SKM-1 (cell line): ENCODE measurements around the gene ANKRD55.
"Not testable (repeated sequence)": the region's sequence is repeated elsewhere in the genome, so short reads cannot be mapped to it uniquely, and the experiment has no call there.

Source experiments
- DNase-seq: peaks from one replicate; lab custom pipeline; 2025; ENCODE audit not compliant: unreplicated experiment; lab: John Stamatoyannopoulos, UW

The ANKRD55 gene

DNA sequence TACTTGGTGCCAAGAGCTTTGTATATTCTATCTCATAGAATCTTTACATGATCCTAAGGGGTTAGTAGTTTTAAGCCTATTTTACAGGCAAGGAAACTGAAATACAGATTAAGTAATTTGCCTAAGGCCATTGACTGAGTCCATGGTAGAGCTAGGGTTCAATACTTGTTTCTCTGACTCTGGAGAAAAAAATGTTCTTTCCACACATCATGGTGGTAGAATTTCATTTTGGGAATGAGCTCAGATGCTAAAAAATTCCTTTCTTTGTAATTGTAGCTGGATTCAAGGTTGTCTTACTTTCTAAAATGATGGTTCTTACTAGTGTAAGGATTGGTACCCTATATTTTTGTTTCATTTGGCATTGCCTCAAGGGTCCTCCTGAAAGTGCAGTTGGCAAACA is 86.0 kb downstream of the ANKRD55 start:
- no peak for DNase-seq

DNA sequence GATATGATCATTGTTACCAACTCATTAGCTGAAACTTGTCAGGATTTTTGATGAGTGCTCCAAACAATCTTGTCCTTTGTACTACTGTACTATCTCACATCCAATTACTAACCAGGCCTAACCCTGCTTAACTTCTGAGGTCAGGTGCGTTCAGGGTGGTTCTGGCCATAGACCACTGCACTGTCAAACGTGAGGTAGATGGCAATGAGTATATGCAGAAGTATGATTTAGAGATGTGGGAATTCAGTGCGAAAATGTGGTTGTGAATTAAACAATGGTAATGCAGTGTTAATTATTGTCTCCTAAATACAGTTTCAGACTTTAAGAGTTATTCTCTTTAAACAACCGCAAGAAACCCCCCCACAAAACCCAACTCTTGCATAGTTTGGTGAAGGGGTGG is 86.5 kb downstream of the ANKRD55 start:
- no peak for DNase-seq

DNA sequence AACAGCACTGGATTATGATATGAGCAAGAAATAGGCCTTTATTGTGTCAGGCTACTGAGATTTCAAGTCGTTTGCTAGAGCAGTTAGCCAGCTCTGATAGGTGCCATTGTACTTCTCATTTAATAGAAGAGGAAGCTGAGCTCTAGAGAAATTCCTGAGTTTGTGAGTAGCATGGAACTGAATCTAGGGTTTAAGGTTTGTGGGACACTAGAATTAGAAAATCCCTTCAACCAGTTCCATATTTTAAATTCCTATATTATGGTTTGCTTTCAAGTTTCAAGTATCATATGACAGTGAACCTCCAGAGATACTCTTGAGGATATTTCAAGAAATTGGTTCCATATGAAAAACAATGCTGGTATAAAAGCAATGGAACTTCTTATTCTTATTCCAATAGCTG is 87.6 kb downstream of the ANKRD55 start:
- peak; percentile 16 for DNase-seq

DNA sequence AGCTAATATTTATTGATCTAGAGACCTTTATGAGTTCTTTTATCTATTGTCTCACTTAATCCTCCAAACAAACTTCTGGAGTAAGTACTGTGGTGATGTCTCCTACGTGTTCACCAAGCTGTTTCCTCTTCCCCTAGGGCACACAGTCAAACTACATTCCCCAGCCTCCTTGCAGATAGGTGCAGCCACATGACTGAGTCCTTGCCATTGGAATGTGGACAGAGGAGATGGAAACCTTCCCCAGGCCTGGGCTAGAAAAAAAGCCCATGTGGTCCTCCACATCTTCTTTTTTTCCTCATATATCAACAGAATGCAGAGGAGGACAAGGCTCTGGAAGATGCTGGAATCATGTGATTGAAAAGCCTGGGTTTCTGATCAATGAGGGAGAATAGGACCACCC is 88.0 kb downstream of the ANKRD55 start:
- DNase-seq, result no peak

DNA sequence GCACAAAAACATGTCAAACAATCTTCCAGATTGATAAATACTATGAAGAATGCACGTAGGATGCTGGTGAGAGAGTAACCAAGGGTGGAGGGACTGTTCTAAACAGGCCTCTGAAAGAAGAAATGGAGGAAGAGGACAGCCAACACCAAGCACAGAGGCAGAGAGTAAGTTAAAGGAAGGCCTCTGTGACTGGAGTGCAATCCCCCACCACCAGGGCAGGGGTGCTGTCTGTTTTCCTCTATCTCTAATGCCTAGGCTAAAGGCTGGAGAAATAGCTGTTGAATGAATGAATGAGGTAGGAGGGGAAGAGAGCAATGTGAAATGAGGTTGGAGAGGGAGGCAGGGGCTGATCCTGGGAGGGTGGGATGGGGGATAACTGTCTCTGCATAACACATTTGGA is 88.9 kb downstream of the ANKRD55 start:
- no peak for DNase-seq

DNA sequence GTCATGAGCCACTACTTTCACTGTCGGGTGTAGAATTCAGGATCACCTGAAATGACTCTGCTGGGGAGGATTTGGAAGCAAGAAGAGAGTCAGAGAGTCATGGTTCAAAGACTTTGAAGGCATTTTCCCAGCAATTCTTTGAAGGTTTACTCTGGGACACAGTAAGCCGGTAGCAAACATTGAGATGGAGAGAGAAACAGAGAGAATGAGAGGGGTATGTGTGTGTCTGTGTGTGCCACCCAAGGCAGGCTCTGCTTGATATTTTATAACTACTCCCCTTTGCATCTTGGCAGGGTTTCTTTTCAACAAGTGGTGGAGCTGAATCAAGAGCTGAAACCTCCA is 89.8 kb downstream of the ANKRD55 start:
- no peak for DNase-seq

DNA sequence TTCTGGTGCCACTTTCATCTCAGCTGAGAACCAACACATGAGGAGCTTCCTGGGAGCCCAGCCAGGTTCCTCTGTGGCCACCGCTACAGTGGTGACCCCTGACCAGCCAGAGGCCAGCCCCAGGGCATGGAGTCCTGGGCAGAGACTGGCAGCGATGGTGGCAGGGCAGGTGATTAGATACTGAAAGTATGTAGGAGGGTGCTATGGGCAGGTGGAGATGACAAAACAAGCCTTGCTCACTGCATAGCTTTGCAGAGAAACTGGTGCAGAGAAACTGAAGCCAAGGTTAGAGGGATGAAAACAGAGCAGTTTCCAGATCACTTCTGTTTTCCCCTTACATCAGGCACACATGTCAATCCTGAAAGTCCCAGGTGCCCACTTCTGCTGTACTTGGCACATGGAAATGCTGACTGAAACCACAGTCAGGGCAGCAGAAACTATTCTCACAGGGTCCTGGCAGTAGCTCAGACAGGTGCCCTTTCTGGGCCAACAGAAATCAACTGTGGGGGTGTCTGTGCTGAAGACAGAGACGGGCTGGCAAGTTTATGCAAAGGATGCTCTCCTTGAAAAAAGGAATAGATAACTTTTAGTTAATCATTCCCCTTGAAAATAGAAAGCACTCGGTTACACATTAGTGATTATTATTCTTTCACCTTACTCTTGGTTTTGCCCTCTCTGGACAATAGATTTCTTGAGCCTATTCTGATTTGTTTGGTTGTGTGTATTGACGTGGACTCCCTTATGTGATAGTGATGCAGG is 90.3 kb downstream of the ANKRD55 start:
- no peak for DNase-seq

DNA sequence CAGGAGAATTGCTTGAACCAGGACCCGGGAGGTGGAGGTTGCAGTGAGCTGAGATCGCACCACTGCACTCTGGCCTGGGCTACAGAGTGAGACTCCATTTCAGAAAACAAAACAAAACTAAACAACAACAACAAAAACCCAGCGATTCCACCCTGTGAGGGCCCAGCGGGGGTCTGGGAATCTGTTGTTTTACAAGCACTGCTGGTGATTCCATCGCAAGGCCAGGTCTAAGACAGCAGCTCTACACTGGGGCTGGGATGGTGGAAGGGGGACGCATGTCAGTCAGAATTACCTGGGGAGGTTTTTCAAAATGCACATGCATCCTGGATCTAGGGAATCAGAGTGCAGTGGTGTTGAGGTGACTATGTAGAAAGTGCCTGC is 90.9 kb downstream of the ANKRD55 start:
- DNase-seq, result no peak

DNA sequence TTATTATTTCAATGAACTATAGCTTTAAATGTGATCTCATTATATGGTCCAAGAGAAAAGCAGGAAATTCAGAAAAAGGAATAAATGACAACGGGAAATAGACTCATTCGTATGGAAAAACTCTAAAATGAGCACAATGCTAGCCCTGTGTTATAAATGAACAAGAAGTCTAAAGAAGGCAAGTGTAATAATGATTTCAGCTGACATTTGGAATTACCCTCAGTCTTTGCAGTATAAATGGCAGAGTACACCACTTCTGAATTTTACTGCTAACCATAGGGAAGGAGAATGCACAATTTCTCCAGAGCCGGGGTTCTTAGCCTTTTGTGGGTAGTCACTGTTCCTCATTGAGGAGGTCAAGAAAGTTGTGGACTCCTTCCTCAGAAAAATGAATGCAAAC is 93.1 kb downstream of the ANKRD55 start:
- DNase-seq, result no peak

DNA sequence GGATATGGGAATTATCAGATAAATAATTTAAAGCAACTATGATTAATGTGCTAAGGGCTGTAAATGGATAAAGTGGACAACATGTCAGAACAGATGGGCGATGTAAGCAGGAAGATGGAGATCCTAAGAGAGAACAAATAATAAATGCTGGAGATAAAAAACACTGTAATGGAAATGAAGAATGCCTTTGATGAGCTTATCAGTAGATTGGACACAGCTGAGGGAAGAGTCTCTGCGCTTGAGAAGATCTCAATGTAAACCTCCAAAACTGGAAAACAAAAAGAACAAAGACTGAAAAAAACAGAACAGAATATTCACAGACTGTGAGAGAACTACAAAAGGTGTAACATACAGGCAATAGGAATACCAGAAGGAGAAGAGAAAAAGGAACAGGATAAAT is 102.5 kb downstream of the ANKRD55 start:
- no peak for DNase-seq

DNA sequence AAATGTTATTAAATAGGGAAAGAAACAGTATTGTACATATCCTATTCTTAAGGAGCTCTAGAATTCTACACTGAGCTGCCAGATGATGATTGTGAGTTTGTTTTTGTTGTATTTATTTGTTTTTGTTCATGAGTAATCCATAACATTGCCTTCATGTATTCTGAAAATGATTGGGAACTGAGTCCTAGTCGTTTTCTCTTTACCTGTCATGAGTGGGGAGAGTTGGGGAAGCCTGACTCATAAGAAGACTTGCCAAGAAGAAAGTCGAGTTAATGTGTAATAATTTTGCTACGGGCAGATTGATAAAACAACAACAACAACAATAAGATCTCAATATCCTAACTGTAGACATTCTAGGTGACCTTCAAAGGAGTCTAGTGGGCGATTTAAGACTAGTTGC is 103.8 kb downstream of the ANKRD55 start:
- no peak for DNase-seq

DNA sequence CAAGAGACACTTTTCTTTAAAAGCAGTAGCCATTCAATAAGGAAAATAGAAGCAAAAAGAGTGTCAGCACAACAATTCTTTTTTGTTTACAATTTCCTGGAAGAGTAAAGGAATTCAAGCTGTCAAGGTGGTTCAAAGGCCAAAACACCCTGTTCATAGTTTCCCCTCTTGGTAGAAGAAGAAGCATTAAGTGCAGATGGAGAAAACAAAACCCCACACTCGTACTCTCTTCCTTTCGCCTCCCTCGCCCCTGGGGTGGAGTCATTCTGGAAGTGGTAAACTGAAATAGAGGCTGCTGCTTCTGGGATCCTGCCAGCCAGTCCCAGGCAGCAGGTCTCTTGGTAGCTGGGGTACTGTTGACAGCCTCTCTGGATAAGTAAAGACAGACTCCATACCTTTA is 105.0 kb downstream of the ANKRD55 start:
- DNase-seq, result no peak

DNA sequence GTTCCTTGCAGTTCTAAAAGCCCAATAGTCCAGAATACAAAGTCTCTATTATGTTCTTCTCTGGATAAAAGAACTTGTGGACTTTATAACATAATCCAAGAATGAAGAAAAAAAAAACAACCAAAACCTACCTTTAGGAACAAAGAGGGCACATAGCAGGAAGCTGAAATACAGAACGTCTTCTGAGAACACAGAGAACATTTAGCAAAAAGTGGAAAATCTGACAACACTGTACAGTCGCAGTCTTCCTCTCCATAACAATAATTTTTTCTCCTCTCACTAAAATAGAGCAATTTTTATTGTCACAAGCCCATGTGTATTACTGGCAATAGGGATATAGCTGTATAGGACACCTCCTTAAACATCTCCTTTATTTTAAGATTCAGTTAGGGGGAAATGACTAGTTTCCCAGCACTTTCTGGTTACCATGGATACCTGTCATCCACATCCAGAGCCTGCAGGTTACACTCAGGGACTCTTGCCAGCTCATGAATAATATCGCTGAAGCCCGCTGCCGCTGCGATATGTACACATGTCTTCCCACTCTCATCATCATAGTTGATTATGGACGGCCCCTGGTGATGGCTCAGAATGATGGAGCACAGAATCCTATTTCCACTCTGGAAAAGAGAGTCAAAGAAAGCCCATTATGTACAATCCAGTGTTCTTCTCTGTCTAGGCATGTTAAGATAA is 106.5 kb downstream of the ANKRD55 start:
- DNase-seq, result no peak

DNA sequence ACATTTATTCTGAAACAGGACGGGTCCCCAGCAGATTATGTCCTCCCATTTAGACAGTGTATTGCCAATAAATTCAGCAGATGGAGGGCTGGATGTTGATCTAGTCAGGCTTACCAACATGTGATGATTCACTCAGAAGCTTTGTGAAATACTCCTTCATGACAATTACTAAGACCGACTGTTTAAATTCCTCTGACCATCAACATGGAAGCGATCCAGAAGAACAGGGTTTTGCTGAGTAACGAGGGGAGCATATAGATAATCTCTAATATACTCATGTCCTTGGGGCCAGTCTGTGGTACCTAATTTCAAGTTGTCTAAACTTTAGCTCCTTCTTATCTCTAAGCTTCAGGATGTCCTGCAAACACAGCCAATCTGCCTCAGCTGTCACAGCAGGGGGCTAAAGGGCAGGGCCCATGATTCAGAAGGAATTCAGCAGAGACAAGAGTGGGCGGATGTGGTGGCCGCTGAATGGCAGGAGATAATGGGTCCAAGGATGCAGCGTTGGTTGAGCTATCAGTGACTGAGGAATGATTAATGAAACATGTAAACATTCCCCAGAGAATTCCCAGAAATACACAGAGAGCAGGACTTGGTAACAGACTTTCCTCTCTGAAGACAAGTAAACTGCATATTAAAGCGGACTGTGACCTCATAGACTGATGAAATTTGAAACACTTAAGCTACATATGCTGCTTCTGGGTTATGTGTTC is 109.4 kb downstream of the ANKRD55 start:
- no peak for DNase-seq

DNA sequence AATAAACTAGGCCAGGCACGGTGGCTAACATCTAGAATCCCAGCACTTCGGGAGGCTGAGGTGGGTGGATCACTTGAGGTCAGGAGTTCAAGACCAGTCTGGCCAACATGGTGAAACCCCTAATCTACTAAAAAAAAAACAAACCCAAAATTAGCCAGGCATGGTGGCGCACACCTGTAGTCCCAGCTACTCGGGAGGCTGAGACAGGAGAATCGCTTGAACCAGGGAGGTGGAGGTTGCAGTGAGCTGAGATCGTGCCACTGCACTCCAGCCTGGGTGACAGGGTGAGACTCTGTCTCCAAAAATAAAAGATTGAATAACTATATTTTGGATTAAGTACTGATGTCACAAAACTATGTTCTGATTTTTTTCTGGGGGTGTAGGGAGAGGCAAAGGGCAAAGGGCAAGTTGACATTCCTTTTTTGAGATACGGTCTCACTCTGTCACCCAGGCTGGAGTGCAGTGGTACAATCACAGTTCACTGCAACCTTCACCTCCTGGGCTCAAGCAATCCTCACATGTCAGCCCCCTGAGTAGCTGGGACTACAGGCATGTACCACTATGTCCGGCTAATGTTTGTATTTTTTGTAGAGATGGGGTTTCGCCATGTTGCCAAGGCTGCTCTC is 110.7 kb downstream of the ANKRD55 start:
- DNase-seq, result not testable (repeated sequence)

DNA sequence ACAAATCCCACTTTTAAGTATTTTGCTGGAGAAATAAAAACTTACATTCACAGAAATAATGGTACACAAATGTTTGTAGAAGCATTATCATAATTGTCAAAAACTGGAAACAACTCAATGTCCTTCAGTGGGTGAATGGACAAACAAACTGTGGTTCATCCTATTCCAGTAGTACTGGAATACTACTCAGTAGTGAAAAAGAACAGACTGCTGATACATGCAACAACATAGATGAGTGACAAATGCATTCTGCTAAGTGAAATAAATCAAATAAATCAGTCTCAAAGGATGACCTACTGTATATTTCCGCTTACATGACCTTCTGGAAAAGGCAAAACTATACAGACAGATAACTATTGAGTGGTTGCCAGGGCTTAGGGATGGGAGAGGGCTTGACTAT is 114.1 kb downstream of the ANKRD55 start:
- DNase-seq, result no peak

DNA sequence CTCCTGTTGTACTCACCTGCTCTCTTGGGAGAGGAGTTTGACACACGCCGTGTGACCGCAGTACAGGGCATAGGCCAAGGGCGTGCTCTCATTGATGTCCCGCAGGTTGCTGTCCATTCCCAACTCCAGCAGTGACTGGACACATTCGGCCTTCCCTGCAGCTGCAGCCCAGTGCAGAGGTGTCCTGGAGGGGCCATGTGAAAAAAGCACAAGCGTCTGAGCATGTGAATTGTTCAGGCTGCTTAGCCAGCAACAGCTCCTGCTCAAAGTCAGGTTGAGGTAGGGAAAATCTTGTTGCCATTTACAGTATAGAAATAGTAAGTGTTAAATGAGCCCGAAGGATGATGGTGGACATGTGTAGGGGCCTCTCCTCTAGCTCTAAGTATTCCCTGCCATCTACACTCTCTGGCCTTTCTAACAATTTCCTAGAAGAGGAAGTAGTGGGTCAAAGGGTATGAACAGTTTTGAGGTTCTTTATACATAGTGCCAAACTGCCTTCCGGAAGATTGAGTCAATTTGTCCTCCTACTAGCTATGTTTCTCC is 116.5 kb downstream of the ANKRD55 start:
- no peak for DNase-seq

DNA sequence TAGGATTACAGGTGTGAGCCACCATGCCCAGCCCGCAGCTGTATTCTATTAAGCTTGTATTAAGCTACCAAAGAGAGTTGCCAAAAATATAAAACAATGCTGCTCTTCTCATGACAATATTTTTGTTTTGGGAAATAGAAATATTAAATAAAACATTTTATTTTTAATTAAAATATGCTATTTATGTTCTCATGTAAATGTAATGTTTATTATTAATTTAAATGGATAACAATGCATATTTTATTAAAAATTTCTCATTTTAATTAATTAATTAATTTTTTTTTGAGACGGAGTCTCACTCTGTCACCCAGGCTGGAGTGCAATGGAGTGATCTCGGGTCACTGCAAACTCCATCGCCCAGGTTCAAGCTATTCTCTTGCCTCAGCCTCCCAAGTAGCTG is 117.5 kb downstream of the ANKRD55 start:
- no peak for DNase-seq

DNA sequence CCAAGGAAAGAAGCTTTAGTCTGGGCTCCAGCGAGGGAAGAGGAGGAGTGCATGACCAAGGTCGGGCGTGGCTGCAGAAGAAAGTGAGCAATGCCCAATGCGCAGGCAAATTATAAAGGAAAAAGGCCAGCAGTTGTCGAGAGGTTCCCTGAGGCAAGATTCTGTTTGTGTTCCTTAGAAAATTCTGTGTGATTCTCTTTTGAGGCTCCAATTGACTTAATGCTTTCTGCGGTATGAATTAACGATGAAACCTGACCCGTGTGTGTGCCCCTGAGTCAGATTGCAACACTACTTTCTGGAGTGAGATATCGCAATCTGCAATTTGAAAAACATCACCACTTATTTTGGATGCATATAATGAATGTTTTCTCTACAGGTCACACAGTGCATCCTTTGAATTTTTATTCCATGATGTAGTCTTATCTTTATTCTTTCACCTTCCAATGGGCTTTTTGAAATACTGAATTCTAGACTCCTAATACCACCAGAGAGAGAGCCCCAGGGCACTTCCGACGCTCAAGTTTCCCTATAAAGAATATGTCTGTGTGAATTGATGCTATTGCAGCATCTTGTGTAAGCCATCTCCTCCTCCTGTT is 120.5 kb downstream of the ANKRD55 start:
- DNase-seq, result no peak

DNA sequence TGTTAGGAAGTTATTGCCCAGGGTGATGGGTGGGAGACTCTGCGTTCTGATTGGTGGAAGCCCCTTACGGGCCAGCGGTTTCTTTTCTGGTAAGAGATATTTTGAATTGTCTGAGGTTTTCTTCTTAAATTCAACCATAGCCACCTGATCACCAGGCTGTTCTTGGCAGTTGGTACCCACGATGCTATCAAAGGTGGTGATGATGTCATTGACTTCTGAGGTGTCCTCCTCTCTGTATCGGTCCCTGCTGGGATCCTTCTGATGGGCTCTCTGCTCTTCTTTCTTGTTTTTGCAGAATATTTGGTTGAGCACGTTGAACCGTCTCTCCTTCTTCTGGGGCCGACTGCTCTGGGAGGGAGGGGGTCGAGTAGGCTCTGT is 121.7 kb downstream of the ANKRD55 start:
- no peak for DNase-seq
